Mesothelial cell of epicardium (in vitro differentiated cells): ENCODE measurements around the gene ACBD4. TPM values are rescaled to one million over a fixed set of nuclear protein-coding genes. Genes with fewer than 3 reads are reported as not detected.

ENCODE experiments used
- DNase-seq, 2 experiments: peaks; one replicate each; pipeline ENCODE4 v3.0.0; 2021; ENCODE audit warnings: low spot score in 2 of 2; ENCODE audit not compliant: unreplicated experiment in 2 of 2
- H3K27ac Mint-ChIP-seq: 2 replicates; pipeline ENCODE4 v1.8.0; 2021; ENCODE audit warnings: mixed read lengths
- H3K27me3 Mint-ChIP-seq: 2 replicates; pipeline ENCODE4 v1.8.0; 2021; ENCODE audit warnings: low read depth, mixed read lengths
- H3K36me3 Mint-ChIP-seq: 2 replicates; pipeline ENCODE4 v1.8.0; 2021; ENCODE audit warnings: mixed read lengths
- H3K4me1 Mint-ChIP-seq: 2 replicates; pipeline ENCODE4 v1.8.0; 2021; ENCODE audit warnings: mixed read lengths
- H3K4me3 Mint-ChIP-seq: 2 replicates; pipeline ENCODE4 v1.8.0; 2021; ENCODE audit warnings: mild to moderate bottlenecking, moderate library complexity, mixed read lengths
- H3K9me3 Mint-ChIP-seq: 2 replicates; pipeline ENCODE4 v1.8.0; 2021; ENCODE audit warnings: mixed read lengths
- total RNA-seq: library from RNA; stranded (reverse); gene quantifications from 3 replicates; pipeline ENCODE4 v1.2.1, GENCODE V29; 2021
- TF ChIP-seq, protein P1 (sequence below): fragments of 200-600 bp; sonication (generic); IDR thresholded peaks from one replicate; pipeline ENCODE4 v1.5.0; 2021; ENCODE audit warnings: antibody characterized with exemption; ENCODE audit not compliant: unreplicated experiment

Gene ACBD4
- total RNA-seq, 1 donor from 2014 or later: 17.4 TPM

DNA sequence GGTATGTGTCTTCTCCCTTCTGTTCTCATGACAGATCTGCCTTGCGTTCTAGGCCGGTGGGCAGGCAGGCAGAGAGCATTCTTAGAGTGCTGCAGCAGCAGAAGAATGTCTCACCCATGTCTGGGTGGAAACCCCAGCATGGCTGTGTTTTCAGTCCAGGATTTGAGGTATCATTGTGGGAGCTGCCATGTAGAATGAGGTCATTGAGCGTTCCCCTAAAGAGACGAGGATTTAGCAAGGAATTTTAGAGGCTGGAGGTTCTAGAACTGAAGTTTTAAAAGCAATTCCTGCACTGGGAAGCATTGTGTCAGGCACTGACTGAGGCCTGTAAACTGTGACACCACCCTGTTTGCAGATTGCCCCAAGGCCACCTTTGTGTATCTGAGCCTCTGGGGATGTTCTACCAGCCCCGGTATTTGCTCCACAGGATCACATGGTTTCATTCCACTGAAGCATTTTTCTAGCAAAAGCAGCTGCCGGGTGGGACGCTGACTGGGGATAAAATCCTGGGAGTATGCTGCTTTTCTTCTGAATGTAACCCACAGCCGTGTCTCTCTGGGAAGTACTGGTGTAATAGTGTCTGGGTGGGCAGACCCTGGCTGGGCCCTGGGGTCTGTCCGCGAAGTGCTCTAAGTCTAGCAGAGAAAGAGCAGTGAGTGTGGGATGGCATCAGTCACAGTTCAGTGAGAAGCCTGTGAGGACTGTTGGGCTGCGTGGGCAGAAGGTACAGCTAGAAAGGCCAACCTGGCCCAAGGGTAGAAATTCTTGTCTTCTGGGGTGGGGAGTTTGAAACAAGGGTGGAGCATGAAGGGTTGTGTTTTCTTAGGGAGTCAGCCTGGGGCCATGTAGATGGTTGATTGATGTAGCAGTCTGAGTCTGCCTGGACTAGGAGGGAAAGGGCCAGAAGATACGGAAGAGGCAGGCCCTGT lies 33.3 kb upstream of the ACBD4 start:
- Mint-ChIP-seq H3K9me3 (no peaks in the 10 kb centered on the region), H3K36me3 (peaks cover 31% of the 10 kb centered on the region), H3K27ac (peak overlapping the region; percentile 99), H3K4me3 (peak overlapping the region; percentile 35), H3K4me1 (peaks cover 32% of the 10 kb centered on the region), H3K27me3 (no peaks in the 10 kb centered on the region)
- TF ChIP-seq, protein P1, sequence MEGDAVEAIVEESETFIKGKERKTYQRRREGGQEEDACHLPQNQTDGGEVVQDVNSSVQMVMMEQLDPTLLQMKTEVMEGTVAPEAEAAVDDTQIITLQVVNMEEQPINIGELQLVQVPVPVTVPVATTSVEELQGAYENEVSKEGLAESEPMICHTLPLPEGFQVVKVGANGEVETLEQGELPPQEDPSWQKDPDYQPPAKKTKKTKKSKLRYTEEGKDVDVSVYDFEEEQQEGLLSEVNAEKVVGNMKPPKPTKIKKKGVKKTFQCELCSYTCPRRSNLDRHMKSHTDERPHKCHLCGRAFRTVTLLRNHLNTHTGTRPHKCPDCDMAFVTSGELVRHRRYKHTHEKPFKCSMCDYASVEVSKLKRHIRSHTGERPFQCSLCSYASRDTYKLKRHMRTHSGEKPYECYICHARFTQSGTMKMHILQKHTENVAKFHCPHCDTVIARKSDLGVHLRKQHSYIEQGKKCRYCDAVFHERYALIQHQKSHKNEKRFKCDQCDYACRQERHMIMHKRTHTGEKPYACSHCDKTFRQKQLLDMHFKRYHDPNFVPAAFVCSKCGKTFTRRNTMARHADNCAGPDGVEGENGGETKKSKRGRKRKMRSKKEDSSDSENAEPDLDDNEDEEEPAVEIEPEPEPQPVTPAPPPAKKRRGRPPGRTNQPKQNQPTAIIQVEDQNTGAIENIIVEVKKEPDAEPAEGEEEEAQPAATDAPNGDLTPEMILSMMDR: no peak
- peak in 1 of 2 experiments; percentile 43 for DNase-seq

DNA sequence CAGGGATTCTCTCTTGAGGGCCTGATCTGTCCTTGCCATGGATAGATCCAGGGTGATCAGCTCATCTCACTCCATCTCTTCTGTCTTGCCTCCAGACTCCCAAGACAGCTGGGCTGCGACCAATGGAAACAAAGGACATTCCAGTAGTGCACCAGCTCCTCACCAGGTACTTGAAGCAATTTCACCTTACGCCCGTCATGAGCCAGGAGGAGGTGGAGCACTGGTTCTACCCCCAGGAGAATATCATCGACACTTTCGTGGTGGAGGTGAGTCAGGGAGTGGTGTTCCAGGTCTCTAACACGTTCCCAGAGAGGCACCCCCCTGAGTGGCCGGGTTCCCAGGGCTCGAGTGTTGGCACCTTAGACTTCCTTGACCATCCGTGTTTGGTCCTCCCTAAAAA lies 32.6 kb upstream of the ACBD4 start:
- H3K4me1 Mint-ChIP-seq: peaks cover 32% of the 10 kb centered on the region
- H3K4me3 Mint-ChIP-seq: no peak overlapping the region
- H3K36me3 Mint-ChIP-seq: peaks cover 28% of the 10 kb centered on the region
- H3K27ac Mint-ChIP-seq: peak overlapping the region; percentile 99
- TF ChIP-seq, protein P1: no peak
- DNase-seq: no peak
- H3K9me3 Mint-ChIP-seq: no peaks in the 10 kb centered on the region
- H3K27me3 Mint-ChIP-seq: no peaks in the 10 kb centered on the region

DNA sequence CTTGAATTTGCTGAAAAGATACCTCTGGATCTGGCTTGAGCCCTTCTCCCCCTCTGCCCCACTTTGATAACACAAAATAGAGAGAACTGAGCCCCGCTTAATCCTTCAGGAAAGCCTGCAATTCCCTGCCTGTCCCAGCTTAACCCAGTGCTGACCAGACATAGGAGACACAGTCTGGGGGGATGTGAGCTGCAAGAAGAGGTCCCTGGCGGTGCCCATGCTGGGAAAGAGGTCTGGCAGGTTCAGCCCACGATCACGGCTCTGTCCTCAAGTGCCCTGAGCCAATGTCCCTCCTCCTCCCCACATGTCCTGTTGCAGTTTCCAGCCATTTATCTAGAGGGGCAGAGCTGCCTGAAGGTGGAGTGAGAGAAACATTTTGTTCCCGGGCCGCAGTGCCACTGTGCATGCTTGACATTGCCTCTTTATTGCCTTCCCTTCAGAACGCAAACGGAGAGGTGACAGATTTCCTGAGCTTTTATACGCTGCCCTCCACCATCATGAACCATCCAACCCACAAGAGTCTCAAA lies 32.2 kb upstream of the ACBD4 start:
- Mint-ChIP-seq H3K27ac (peak overlapping the region; percentile 99), H3K36me3 (peaks cover 28% of the 10 kb centered on the region), H3K4me1 (peaks cover 32% of the 10 kb centered on the region), H3K4me3 (no peak overlapping the region), H3K9me3 (no peaks in the 10 kb centered on the region), H3K27me3 (no peaks in the 10 kb centered on the region)
- DNase-seq: no peak
- TF ChIP-seq, protein P1: no peak

DNA sequence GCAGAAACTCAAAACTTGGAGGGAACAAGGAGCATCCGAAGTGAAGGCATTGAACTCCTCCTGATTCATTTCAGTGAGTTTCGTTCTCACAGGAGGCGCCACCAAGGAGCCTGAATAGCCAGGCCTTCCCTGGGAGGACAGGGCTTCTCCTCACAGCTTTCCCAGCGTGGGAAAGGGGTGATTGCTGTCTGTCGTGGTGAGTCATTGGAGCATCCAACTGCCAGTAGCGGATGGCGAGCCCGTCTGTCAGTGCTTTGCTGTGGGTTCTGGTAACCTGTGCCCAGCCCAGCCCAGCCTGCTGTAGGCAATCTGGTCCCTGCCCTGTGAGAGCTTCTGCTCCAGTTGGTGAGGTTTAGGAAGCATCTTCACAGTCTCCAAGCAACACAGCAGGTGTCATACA lies 31.5 kb upstream of the ACBD4 start:
- Mint-ChIP-seq H3K4me1 (peaks cover 26% of the 10 kb centered on the region), H3K9me3 (no peaks in the 10 kb centered on the region), H3K4me3 (no peak overlapping the region), H3K27ac (no peak overlapping the region), H3K36me3 (peaks cover 23% of the 10 kb centered on the region), H3K27me3 (no peaks in the 10 kb centered on the region)
- TF ChIP-seq, protein P1: no peak
- DNase-seq: no peak

DNA sequence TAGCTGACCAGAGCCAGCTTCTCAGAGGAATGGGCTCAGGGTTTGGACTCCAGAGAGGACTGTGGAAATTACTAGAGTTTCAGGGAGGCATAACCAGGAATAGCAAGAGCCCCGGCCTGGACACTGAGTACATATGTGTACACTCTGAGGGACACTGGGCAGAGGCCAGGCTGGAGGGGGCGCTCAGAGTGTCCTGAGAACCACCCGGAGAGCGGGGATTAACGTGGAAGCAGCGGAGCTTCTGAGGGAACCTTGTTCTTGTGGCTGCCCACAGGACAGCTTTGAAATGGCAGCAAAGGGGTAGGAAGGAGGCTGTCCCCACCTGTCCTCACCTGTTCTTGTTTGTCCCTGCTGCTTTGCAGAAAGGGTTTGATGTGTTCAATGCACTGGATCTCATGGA lies 31.0 kb upstream of the ACBD4 start:
- Mint-ChIP-seq H3K27me3 (no peaks in the 10 kb centered on the region), H3K27ac (no peak overlapping the region), H3K4me1 (peaks cover 23% of the 10 kb centered on the region), H3K36me3 (peaks cover 20% of the 10 kb centered on the region), H3K9me3 (no peaks in the 10 kb centered on the region), H3K4me3 (no peak overlapping the region)
- DNase-seq: no peak
- TF ChIP-seq, protein P1: no peak
